Fibroblast of lung (primary cell): ENCODE data around the gene MICAL2. TPM values are rescaled to one million over a fixed set of nuclear protein-coding genes. Genes with fewer than 3 reads are reported as not detected.

Experiments
- DNase-seq, 2 donors: peaks; one replicate each; pipeline versions ENCODE4 v3.0.0 to v3.0.0-alpha.2; 2010; ENCODE audit warnings: low read depth in 2 of 2
- H2AFZ ChIP-seq: 2 replicates; pipeline ENCODE4 v1.5.1; 2012; ENCODE audit warnings: low read length, control low read depth, inconsistent platforms
- H3K27ac ChIP-seq: 2 replicates; pipeline ENCODE4 v1.5.1; 2011; ENCODE audit warnings: low read length, control low read depth; ENCODE audit not compliant: insufficient read depth
- H3K27me3 ChIP-seq: 2 replicates; pipeline ENCODE4 v1.5.1; 2011; ENCODE audit warnings: mild to moderate bottlenecking, low read length; ENCODE audit not compliant: control insufficient read depth, insufficient read depth
- H3K36me3 ChIP-seq: 2 replicates; pipeline ENCODE4 v1.5.1; 2011; ENCODE audit warnings: low read length; ENCODE audit not compliant: control insufficient read depth, insufficient read depth
- H3K4me1 ChIP-seq: 2 replicates; pipeline ENCODE4 v1.5.1; 2011; ENCODE audit warnings: low read length; ENCODE audit not compliant: control insufficient read depth, insufficient read depth; ENCODE audit errors: extremely low read depth
- H3K4me2 ChIP-seq: 2 replicates; pipeline ENCODE4 v1.5.1; 2011; ENCODE audit warnings: low read length, control low read depth; ENCODE audit not compliant: insufficient read depth; ENCODE audit errors: extremely low read depth
- H3K4me3 ChIP-seq, 4 experiments: fragments of 200-600 bp in 1 of 4; sonication (generic) in 1 of 4; replicated peaks in 1 of 4; 2 replicates each; pipeline ENCODE4 v1.5.1; 2011 to 2016; ENCODE audit warnings: low read length in 4 of 4, low read depth in 3 of 4, mild to moderate bottlenecking in 3 of 4, control low read depth in 2 of 4, inconsistent platforms in 1 of 4, mixed read lengths in 1 of 4; ENCODE audit not compliant: insufficient read depth in 1 of 4; ENCODE audit errors: control extremely low read depth in 1 of 4
- H3K79me2 ChIP-seq: 2 replicates; pipeline ENCODE4 v1.5.1; 2012; ENCODE audit warnings: mild to moderate bottlenecking, low read length, inconsistent platforms; ENCODE audit not compliant: control insufficient read depth, insufficient read depth
- H3K9ac ChIP-seq: 2 replicates; pipeline ENCODE4 v1.5.1; 2011; ENCODE audit warnings: mild to moderate bottlenecking, low read length, control low read depth; ENCODE audit not compliant: insufficient read depth
- H3K9me3 ChIP-seq: 2 replicates; pipeline ENCODE4 v1.5.1; 2012; ENCODE audit warnings: low read depth, low read length; ENCODE audit not compliant: control insufficient read depth, insufficient read depth
- H4K20me1 ChIP-seq: 2 replicates; pipeline ENCODE4 v1.5.1; 2011; ENCODE audit warnings: low read length; ENCODE audit not compliant: control insufficient read depth, insufficient read depth; ENCODE audit errors: extremely low read depth
- EZH2 ChIP-seq: IDR thresholded peaks from 2 replicates; pipeline ENCODE4 v1.5.1; 2012; ENCODE audit warnings: low read length, control low read depth, mild to moderate bottlenecking; ENCODE audit errors: missing control alignments
- polyA plus RNA-seq, 2 donors: library from polyadenylated mRNA; depleted of rRNA in 1 of 2; stranded (reverse) in 1 of 2; unstranded in 1 of 2; fragments of >200 nt; gene quantifications; 2 replicates each; pipeline ENCODE4 v1.2.1, GENCODE V29; 2011 to 2012; ENCODE audit warnings: missing spikeins in 1 of 2
- total RNA-seq: library from RNA; depleted of rRNA; stranded (reverse); fragments of >200 nt; gene quantifications from 2 replicates; pipeline ENCODE4 v1.2.1, GENCODE V29; 2014
- TF ChIP-seq, protein P1 (sequence below), 2 donors: IDR thresholded peaks in 1 of 2; conservative IDR thresholded peaks in 1 of 2; 1 replicate in 1 of 2; 2 replicates in 1 of 2; pipeline ENCODE4 v1.5.1; 2011 to 2012; ENCODE audit warnings: low read length in 2 of 2, control low read depth in 1 of 2, inconsistent platforms in 1 of 2, low read depth in 1 of 2, mild to moderate bottlenecking in 1 of 2

MICAL2 gene
- total and polyA plus RNA-seq, 2 donors (not counting 1 experiment from before 2014, with no cell fraction given) = 78.5 to 275 TPM

- Histone ChIP-seq H3K27ac (peak overlapping the region; percentile 99), H3K9me3 (no peaks in the 10 kb centered on the region), H3K79me2 (no peaks in the 10 kb centered on the region), H3K4me3 (no peak overlapping the region), H3K4me1 (peaks cover 28% of the 10 kb centered on the region), H3K27me3 (no peaks in the 10 kb centered on the region), H3K4me2 (peak overlapping the region; percentile 9), H4K20me1 (no peaks in the 10 kb centered on the region), H3K9ac (no peak overlapping the region), H2AFZ (no peak overlapping the region), H3K36me3 (no peaks in the 10 kb centered on the region)
- TF ChIP-seq, protein P1, sequence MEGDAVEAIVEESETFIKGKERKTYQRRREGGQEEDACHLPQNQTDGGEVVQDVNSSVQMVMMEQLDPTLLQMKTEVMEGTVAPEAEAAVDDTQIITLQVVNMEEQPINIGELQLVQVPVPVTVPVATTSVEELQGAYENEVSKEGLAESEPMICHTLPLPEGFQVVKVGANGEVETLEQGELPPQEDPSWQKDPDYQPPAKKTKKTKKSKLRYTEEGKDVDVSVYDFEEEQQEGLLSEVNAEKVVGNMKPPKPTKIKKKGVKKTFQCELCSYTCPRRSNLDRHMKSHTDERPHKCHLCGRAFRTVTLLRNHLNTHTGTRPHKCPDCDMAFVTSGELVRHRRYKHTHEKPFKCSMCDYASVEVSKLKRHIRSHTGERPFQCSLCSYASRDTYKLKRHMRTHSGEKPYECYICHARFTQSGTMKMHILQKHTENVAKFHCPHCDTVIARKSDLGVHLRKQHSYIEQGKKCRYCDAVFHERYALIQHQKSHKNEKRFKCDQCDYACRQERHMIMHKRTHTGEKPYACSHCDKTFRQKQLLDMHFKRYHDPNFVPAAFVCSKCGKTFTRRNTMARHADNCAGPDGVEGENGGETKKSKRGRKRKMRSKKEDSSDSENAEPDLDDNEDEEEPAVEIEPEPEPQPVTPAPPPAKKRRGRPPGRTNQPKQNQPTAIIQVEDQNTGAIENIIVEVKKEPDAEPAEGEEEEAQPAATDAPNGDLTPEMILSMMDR (conservative IDR thresholded peaks at IDR 0.05 in 1 of 2, IDR thresholded peaks at IDR 0.05 in 1 of 2; ENCODE audit: low read depth in 1 of 2, low read length in 2 of 2) = no peak
- TF ChIP-seq EZH2 = no peak
- peak; percentile 32 to 76 for DNase-seq
These were observed 32.7 kb upstream of the MICAL2 start for GRCh38 chr11:12077535-12078280.

GRCh38 chr11:12079726-12080556, 30.4 kb upstream of the MICAL2 start:
- DNase-seq = peak; percentile 98 to 99
- peak overlapping the region in 2 of 4 experiments; percentile 14 to 25 for H3K4me3 ChIP-seq
- H3K4me2 ChIP-seq = peak overlapping the region; percentile 19
- H3K27ac ChIP-seq = peak overlapping the region; percentile 68
- no peaks in the 10 kb centered on the region for H3K79me2 ChIP-seq
- H3K36me3 ChIP-seq = no peaks in the 10 kb centered on the region
- peaks cover 22% of the 10 kb centered on the region for H3K4me1 ChIP-seq
- no peaks in the 10 kb centered on the region for H4K20me1 ChIP-seq
- H3K27me3 ChIP-seq = no peaks in the 10 kb centered on the region
- no peak overlapping the region for H2AFZ ChIP-seq
- no peaks in the 10 kb centered on the region for H3K9me3 ChIP-seq
- TF ChIP-seq, protein P1 (conservative IDR thresholded peaks at IDR 0.05 in 1 of 2, IDR thresholded peaks at IDR 0.05 in 1 of 2; ENCODE audit: low read depth in 1 of 2, low read length in 2 of 2) = no peak
- TF ChIP-seq EZH2 = no peak
- H3K9ac ChIP-seq = peak overlapping the region; percentile 49

DNA sequence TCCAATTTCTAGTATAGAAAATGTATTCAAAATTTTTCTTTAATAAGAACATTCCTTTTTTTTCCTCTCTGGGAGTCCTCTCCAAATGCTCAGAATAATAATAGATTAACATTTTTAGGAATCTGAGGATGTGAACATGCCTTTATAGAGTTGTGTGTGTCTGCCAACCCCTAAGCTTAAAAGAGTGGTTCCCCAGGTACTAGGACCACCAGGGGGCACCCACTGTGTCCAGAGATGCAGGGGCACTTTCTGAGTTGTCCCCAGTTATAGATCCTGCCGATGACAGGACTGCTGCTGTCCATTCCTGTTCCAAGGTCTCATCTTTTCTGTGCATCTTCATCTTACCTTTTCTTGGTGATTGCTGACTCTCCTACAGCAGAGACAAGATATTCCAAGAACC, 27.0 kb upstream of the MICAL2 start:
- peaks cover 28% of the 10 kb centered on the region for H3K4me1 ChIP-seq
- H3K79me2 ChIP-seq = no peaks in the 10 kb centered on the region
- TF ChIP-seq, protein P1 (conservative IDR thresholded peaks at IDR 0.05 in 1 of 2, IDR thresholded peaks at IDR 0.05 in 1 of 2; ENCODE audit: low read depth in 1 of 2, low read length in 2 of 2) = peak in 1 of 2 donors; percentile 12
- no peak for TF ChIP-seq EZH2
- no peak overlapping the region for H3K9ac ChIP-seq
- H2AFZ ChIP-seq = no peak overlapping the region
- H3K27me3 ChIP-seq = no peaks in the 10 kb centered on the region
- no peaks in the 10 kb centered on the region for H3K36me3 ChIP-seq
- no peak overlapping the region for H3K4me2 ChIP-seq
- H3K27ac ChIP-seq = no peak overlapping the region
- no peaks in the 10 kb centered on the region for H3K9me3 ChIP-seq
- H3K4me3 ChIP-seq = no peak overlapping the region
- H4K20me1 ChIP-seq = no peaks in the 10 kb centered on the region
- DNase-seq = no peak
